SU-DHL-6 (cell line): ENCODE results near the gene NRG3.

ENCODE experiments used
- H2AFZ ChIP-seq: fragments of 200-600 bp; sonication (generic); 2 replicates; pipeline ENCODE4 v1.6.1; 2014; ENCODE audit warnings: low read depth, mild to moderate bottlenecking, moderate library complexity, mixed read lengths, antibody characterized with exemption, low read length; ENCODE audit not compliant: severe bottlenecking
- H3F3A ChIP-seq: fragments of 200-600 bp; shearing (Covaris generic); 2 replicates; pipeline ENCODE4 v1.6.0; 2016; ENCODE audit warnings: antibody characterized with exemption, mild to moderate bottlenecking; ENCODE audit not compliant: insufficient read depth
- H3K27ac ChIP-seq: fragments of 200-600 bp; sonication (generic); 2 replicates; pipeline ENCODE4 v1.5.1; 2016; ENCODE audit warnings: low read depth, mild to moderate bottlenecking, low read length, moderate library complexity, mixed read lengths
- H3K27me3 ChIP-seq: fragments of 200-600 bp; sonication (generic), shearing (Covaris generic); 2 replicates; pipeline ENCODE4 v1.6.0; 2014; ENCODE audit warnings: mild to moderate bottlenecking, low read length
- H3K36me3 ChIP-seq: fragments of 200-600 bp; sonication (generic); 2 replicates; pipeline ENCODE4 v1.6.1; 2014; ENCODE audit warnings: mild to moderate bottlenecking, low read length, mixed read lengths
- H3K4me2 ChIP-seq: fragments of 300-600, 200-600 bp; shearing (Covaris generic), sonication (generic); 2 replicates; pipeline ENCODE4 v1.6.0; 2014; ENCODE audit warnings: low read length, low read depth, mild to moderate bottlenecking; ENCODE audit not compliant: poor library complexity, severe bottlenecking
- H3K4me3 ChIP-seq: fragments of 200-600 bp; sonication (generic); 2 replicates; pipeline ENCODE4 v1.5.1; 2014; ENCODE audit warnings: antibody characterized with exemption, low read length, mild to moderate bottlenecking, mixed read lengths; ENCODE audit not compliant: insufficient read depth, poor library complexity, severe bottlenecking
- H3K79me2 ChIP-seq: fragments of 200-600 bp; sonication (generic); 2 replicates; pipeline ENCODE4 v1.6.1; 2014; ENCODE audit warnings: mild to moderate bottlenecking, low read length, moderate library complexity; ENCODE audit not compliant: insufficient read depth
- H3K9ac ChIP-seq: fragments of 200-600 bp; sonication (generic); 2 replicates; pipeline ENCODE4 v1.7.0; 2014; ENCODE audit warnings: mild to moderate bottlenecking, low read length
- H3K9me2 ChIP-seq: fragments of 200-600 bp; sonication (generic); replicated peaks from 2 replicates; pipeline ENCODE4 v1.6.1; 2014; ENCODE audit warnings: low read length; ENCODE audit not compliant: insufficient read depth
- H3K9me3 ChIP-seq: fragments of 200-600 bp; sonication (generic); 2 replicates; pipeline ENCODE4 v1.6.1; 2014; ENCODE audit warnings: low read length, mixed read lengths; ENCODE audit not compliant: insufficient read depth
- H4K20me1 ChIP-seq: fragments of 200-600 bp; sonication (generic); 2 replicates; pipeline ENCODE4 v1.6.1; 2014; ENCODE audit warnings: low read depth, mild to moderate bottlenecking, antibody characterized with exemption, low read length, moderate library complexity, mixed read lengths
- EZH2phosphoT487 ChIP-seq: fragments of 200-600 bp; sonication (generic), shearing (Covaris generic); conservative IDR thresholded peaks from 2 replicates; pipeline ENCODE4 v1.6.1; 2018; ENCODE audit warnings: mild to moderate bottlenecking, antibody characterized with exemption, low read length, moderate library complexity, mixed read lengths
- TF ChIP-seq, protein P1 (sequence below): fragments of 200-600 bp; sonication (generic); IDR thresholded peaks from one replicate; pipeline ENCODE4 v1.5.1; 2017; ENCODE audit warnings: antibody characterized with exemption, mild to moderate bottlenecking, low read length, moderate library complexity; ENCODE audit not compliant: insufficient read depth, poor library complexity, severe bottlenecking

The NRG3 gene

DNA sequence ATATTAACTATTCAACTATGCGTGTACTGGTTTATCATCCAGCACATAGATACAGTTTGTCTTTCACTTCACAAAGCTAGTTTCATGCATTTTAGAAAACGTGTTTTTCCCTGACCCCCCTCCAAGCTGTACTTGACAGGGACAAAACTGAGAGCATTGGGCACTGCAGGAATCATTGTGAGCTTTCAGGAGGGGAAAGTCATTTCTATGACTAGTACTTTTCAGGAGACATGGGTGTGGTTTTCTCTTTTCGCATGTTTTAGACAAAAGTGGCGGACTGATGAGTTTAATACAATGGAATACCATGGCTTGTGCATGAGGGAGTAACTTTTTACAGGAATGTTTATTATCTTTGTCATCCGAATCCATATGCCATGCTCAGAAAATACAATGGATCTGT is 42.7 kb downstream of the NRG3 start:
- no peaks in the 10 kb centered on the region for H3K36me3 ChIP-seq
- H3K4me3 ChIP-seq: no peak overlapping the region
- no peaks in the 10 kb centered on the region for H3K9me3 ChIP-seq
- no peak overlapping the region for H3K27ac ChIP-seq
- no peaks in the 10 kb centered on the region for H3K79me2 ChIP-seq
- no peak overlapping the region for H3K4me2 ChIP-seq
- no peaks in the 10 kb centered on the region for H4K20me1 ChIP-seq
- no peak for TF ChIP-seq EZH2phosphoT487
- TF ChIP-seq, protein P1, sequence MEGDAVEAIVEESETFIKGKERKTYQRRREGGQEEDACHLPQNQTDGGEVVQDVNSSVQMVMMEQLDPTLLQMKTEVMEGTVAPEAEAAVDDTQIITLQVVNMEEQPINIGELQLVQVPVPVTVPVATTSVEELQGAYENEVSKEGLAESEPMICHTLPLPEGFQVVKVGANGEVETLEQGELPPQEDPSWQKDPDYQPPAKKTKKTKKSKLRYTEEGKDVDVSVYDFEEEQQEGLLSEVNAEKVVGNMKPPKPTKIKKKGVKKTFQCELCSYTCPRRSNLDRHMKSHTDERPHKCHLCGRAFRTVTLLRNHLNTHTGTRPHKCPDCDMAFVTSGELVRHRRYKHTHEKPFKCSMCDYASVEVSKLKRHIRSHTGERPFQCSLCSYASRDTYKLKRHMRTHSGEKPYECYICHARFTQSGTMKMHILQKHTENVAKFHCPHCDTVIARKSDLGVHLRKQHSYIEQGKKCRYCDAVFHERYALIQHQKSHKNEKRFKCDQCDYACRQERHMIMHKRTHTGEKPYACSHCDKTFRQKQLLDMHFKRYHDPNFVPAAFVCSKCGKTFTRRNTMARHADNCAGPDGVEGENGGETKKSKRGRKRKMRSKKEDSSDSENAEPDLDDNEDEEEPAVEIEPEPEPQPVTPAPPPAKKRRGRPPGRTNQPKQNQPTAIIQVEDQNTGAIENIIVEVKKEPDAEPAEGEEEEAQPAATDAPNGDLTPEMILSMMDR: no peak
- H3F3A ChIP-seq: no peaks in the 10 kb centered on the region
- H3K9me2 ChIP-seq: no peaks in the 10 kb centered on the region
- no peak overlapping the region for H3K9ac ChIP-seq
- H3K27me3 ChIP-seq: no peaks in the 10 kb centered on the region
- no peak overlapping the region for H2AFZ ChIP-seq

DNA sequence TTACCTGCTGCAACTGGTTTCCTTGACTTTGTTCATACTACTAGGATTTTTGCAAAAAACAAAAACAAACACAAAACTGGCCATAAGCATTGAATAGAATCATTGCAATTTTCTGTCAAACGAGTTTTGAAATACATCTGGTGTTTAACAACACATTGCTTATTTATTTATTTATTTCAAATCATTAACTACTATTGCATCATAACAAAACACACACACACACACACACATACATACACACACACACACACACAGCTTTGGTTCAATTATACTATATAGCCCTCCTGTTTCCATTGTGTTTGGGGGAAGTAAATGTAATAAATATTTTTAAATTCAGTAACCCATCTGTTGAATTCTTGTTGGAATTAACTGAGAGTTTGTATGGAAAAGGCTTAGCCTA is 43.8 kb downstream of the NRG3 start:
- Histone ChIP-seq H3K4me3 (no peak overlapping the region), H2AFZ (no peak overlapping the region), H3K27me3 (no peaks in the 10 kb centered on the region), H4K20me1 (no peaks in the 10 kb centered on the region), H3F3A (no peaks in the 10 kb centered on the region), H3K9me3 (no peaks in the 10 kb centered on the region), H3K79me2 (no peaks in the 10 kb centered on the region), H3K36me3 (no peaks in the 10 kb centered on the region), H3K9ac (no peak overlapping the region), H3K27ac (no peak overlapping the region), H3K9me2 (no peaks in the 10 kb centered on the region), H3K4me2 (no peak overlapping the region)
- no peak for TF ChIP-seq EZH2phosphoT487
- TF ChIP-seq, protein P1: no peak

DNA sequence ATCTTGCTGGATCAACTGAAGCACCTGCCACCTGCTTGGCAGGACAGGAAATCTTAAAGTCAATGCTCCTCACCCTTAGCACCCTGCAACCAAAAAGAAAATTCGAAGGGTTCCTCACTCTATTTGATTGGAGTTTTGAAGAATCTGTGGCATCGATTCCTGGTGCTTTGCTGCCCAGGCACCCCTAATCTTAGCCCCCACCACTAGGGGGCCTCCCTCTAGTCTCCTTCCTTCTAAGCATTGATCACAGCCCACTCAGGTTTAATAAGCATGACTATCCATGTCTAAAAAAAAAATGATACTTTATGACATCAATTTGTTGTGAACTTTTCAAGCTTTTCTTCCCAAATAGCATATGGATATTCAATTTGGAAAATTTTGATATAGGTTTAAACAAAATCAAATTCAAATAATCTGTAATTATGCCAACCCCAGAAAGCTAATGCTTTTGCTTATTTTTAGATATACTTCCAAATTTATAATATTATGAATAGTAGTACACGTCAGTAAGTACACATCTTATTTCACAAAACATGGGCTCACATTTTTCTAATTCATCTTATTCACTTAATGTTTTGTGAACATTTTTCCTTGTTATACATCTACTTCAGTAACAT is 45.3 kb downstream of the NRG3 start:
- H3K27ac ChIP-seq: no peak overlapping the region
- no peak overlapping the region for H2AFZ ChIP-seq
- H3F3A ChIP-seq: no peaks in the 10 kb centered on the region
- H3K4me2 ChIP-seq: no peak overlapping the region
- H3K4me3 ChIP-seq: no peak overlapping the region
- no peak overlapping the region for H3K9ac ChIP-seq
- H3K36me3 ChIP-seq: no peaks in the 10 kb centered on the region
- no peaks in the 10 kb centered on the region for H3K79me2 ChIP-seq
- no peak for TF ChIP-seq EZH2phosphoT487
- TF ChIP-seq, protein P1: no peak
- H4K20me1 ChIP-seq: no peaks in the 10 kb centered on the region
- no peaks in the 10 kb centered on the region for H3K27me3 ChIP-seq
- H3K9me2 ChIP-seq: no peaks in the 10 kb centered on the region
- H3K9me3 ChIP-seq: no peaks in the 10 kb centered on the region
